Right atrium auricular region (tissue), 2 donors: Measurements from ENCODE around the gene DHX58. TPM values are rescaled to one million over a fixed set of nuclear protein-coding genes. Genes with fewer than 3 reads are reported as not detected.
A peak's percentile ranks its signal among the peaks of the same experiment; 100 is the strongest.

Experiments used
- DNase-seq: peaks from one replicate; pipeline ENCODE4 v3.0.0-alpha.2; 2019; ENCODE audit warnings: low spot score
- H3K27ac ChIP-seq, 2 donors: fragments of 200-600 bp; sonication (generic); 1 replicate in 1 of 2; 2 replicates in 1 of 2; pipeline ENCODE4 v1.5.1; 2016 to 2019
- H3K27me3 ChIP-seq, 2 donors: fragments of 200-600 bp; sonication (generic); one replicate each; pipeline versions ENCODE4 v1.5.1 to v1.6.0; 2017 to 2019
- H3K36me3 ChIP-seq: fragments of 200-600 bp; sonication (generic); one replicate; pipeline ENCODE4 v1.5.1; 2016
- H3K4me1 ChIP-seq, 2 donors: fragments of 200-600 bp; sonication (generic); one replicate each; pipeline versions ENCODE4 v1.5.1 to v1.6.0; 2017 to 2019
- H3K4me3 ChIP-seq, 2 donors: fragments of 200-600 bp; sonication (generic); 1 replicate in 1 of 2; 2 replicates in 1 of 2; pipeline ENCODE4 v1.5.1; 2017 to 2019; ENCODE audit warnings: mild to moderate bottlenecking in 1 of 2, moderate library complexity in 1 of 2
- H3K9me3 ChIP-seq, 2 donors: fragments of 200-600 bp; sonication (generic); one replicate each; pipeline ENCODE4 v1.5.1; 2019
- CTCF ChIP-seq, 2 donors: fragments of 200-600 bp; sonication (generic); IDR thresholded peaks; one replicate each; pipeline ENCODE4 v1.5.1; 2019; ENCODE audit warnings: antibody characterized with exemption in 2 of 2
- total RNA-seq, 2 donors: library from RNA; depleted of rRNA; stranded (reverse); fragments of >200 nt; gene quantifications; one replicate each; pipeline ENCODE4 v1.1.0, GENCODE V29; 2016

DHX58 gene
- total RNA-seq = 1 to 10 TPM; 3.5 to 4.3 TPM

GRCh38 chr17:42112552-42113176, at the start of gene DHX58:
TSS of gene DHX58 (minus strand) at chr17:42112714. CDS start at chr17:42111892, 822 bp downstream.
- Histone ChIP-seq H3K4me3 (peak within 1 kb of the TSS; percentile 50 to 63), H3K27ac (peak within 1 kb of the TSS; percentile 82 to 84), H3K4me1 (peaks cover 0 to 26% of the 10 kb centered on the region in 2 donors), H3K36me3 (peaks cover 9% of the 10 kb centered on the region), H3K27me3 (no peaks in the 10 kb centered on the region), H3K9me3 (no peaks in the 10 kb centered on the region)
- no peak for TF ChIP-seq CTCF (IDR thresholded peaks at IDR 0.05)
- DNase-seq = peak; percentile 84

- Histone ChIP-seq H3K36me3 (no peaks in the 10 kb centered on the region), H3K27ac (no peak overlapping the region), H3K9me3 (no peaks in the 10 kb centered on the region), H3K4me3 (no peak overlapping the region), H3K4me1 (peaks cover 0 to 2% of the 10 kb centered on the region in 2 donors), H3K27me3 (no peaks in the 10 kb centered on the region)
- no peak for TF ChIP-seq CTCF (IDR thresholded peaks at IDR 0.05)
- no peak for DNase-seq
These were observed 48.0 kb upstream of the DHX58 start for GRCh38 chr17:42160531-42160910.

- TF ChIP-seq CTCF (IDR thresholded peaks at IDR 0.05) = no peak
- Histone ChIP-seq H3K9me3 (no peaks in the 10 kb centered on the region), H3K36me3 (no peaks in the 10 kb centered on the region), H3K27me3 (no peaks in the 10 kb centered on the region), H3K4me1 (peaks cover 0 to 6% of the 10 kb centered on the region in 2 donors), H3K27ac (no peak overlapping the region), H3K4me3 (no peak overlapping the region)
- DNase-seq = no peak
These were observed 47.4 kb upstream of the DHX58 start for GRCh38 chr17:42159796-42160530.

GRCh38 chr17:42155614-42156045, 43.1 kb upstream of the DHX58 start:
- Histone ChIP-seq H3K4me3 (peak overlapping the region; percentile 35 to 98), H3K27me3 (no peaks in the 10 kb centered on the region), H3K9me3 (no peaks in the 10 kb centered on the region), H3K4me1 (peaks cover 0 to 36% of the 10 kb centered on the region in 2 donors), H3K36me3 (peaks cover 3% of the 10 kb centered on the region), H3K27ac (peak overlapping the region; percentile 44 to 79)
- no peak for TF ChIP-seq CTCF (IDR thresholded peaks at IDR 0.05)
- no peak for DNase-seq

- Histone ChIP-seq H3K4me3 (peak overlapping the region; percentile 95 to 98), H3K36me3 (peaks cover 10% of the 10 kb centered on the region), H3K27ac (peak overlapping the region; percentile 79 to 82), H3K4me1 (peaks cover 0 to 36% of the 10 kb centered on the region in 2 donors), H3K27me3 (no peaks in the 10 kb centered on the region), H3K9me3 (no peaks in the 10 kb centered on the region)
- no peak for TF ChIP-seq CTCF (IDR thresholded peaks at IDR 0.05)
- no peak for DNase-seq
These were observed 41.6 kb upstream of the DHX58 start for GRCh38 chr17:42153919-42154742.
